NCI-H2196 (cell line): ENCODE data around the gene CNTNAP2.

Experiments
- DNase-seq: peaks from one replicate; lab custom pipeline; 2025; ENCODE audit not compliant: unreplicated experiment; lab: John Stamatoyannopoulos, UW

CNTNAP2 gene

GRCh38 chr7:146982482-146982881 is 865.9 kb downstream of the CNTNAP2 start:
- DNase-seq: no peak

- no peak for DNase-seq
These were observed 875.0 kb downstream of the CNTNAP2 start for GRCh38 chr7:146991596-146991995.

GRCh38 chr7:146993764-146994163 is 877.2 kb downstream of the CNTNAP2 start:
- DNase-seq: no peak

- no peak for DNase-seq
These were observed 891.9 kb downstream of the CNTNAP2 start for GRCh38 chr7:147008530-147008929.

- no peak for DNase-seq
These were observed 896.1 kb downstream of the CNTNAP2 start for GRCh38 chr7:147012666-147013065.

- peak; percentile 5 for DNase-seq
These were observed 897.2 kb downstream of the CNTNAP2 start for GRCh38 chr7:147013825-147014224.

- no peak for DNase-seq
These were observed 897.8 kb downstream of the CNTNAP2 start for GRCh38 chr7:147014286-147014955.

- DNase-seq: no peak
These were observed 899.4 kb downstream of the CNTNAP2 start for GRCh38 chr7:147015999-147016398.

- no peak for DNase-seq
These were observed 905.5 kb downstream of the CNTNAP2 start for GRCh38 chr7:147022056-147022455.

GRCh38 chr7:147023440-147023839 is 906.8 kb downstream of the CNTNAP2 start:
- no peak for DNase-seq

GRCh38 chr7:147029953-147030352 is 913.4 kb downstream of the CNTNAP2 start:
- no peak for DNase-seq

GRCh38 chr7:147033641-147034040 is 917.0 kb downstream of the CNTNAP2 start:
- DNase-seq: no peak

GRCh38 chr7:147041438-147041837 is 924.8 kb downstream of the CNTNAP2 start:
- no peak for DNase-seq

GRCh38 chr7:147044941-147045340 is 928.3 kb downstream of the CNTNAP2 start:
- no peak for DNase-seq

- DNase-seq: no peak
These were observed 931.1 kb downstream of the CNTNAP2 start for GRCh38 chr7:147047696-147048095.

GRCh38 chr7:147048864-147049263 is 932.3 kb downstream of the CNTNAP2 start:
- DNase-seq: no peak

- DNase-seq: no peak
These were observed 936.2 kb downstream of the CNTNAP2 start for GRCh38 chr7:147052818-147053217.

GRCh38 chr7:147053746-147054145 is 937.1 kb downstream of the CNTNAP2 start:
- no peak for DNase-seq

GRCh38 chr7:147060070-147060469 is 943.5 kb downstream of the CNTNAP2 start:
- DNase-seq: no peak

- no peak for DNase-seq
These were observed 946.3 kb downstream of the CNTNAP2 start for GRCh38 chr7:147062897-147063296.

- DNase-seq: no peak
These were observed 952.2 kb downstream of the CNTNAP2 start for GRCh38 chr7:147068842-147069241.

- no peak for DNase-seq
These were observed 953.2 kb downstream of the CNTNAP2 start for GRCh38 chr7:147069771-147070170.

- no peak for DNase-seq
These were observed 954.3 kb downstream of the CNTNAP2 start for GRCh38 chr7:147070886-147071285.
